Spleen (tissue), 11 donors: ENCODE data around the gene STK33. TPM values are rescaled to one million over a fixed set of nuclear protein-coding genes. Genes with fewer than 3 reads are reported as not detected.
A peak's percentile ranks its signal among the peaks of the same experiment; 100 is the strongest.

ENCODE experiments used
- DNase-seq: peaks from one replicate; pipeline ENCODE4 v3.0.0-alpha.2; 2020
- H3K27ac ChIP-seq, 8 donors: fragments of 200-600 bp; sonication (generic) in 7 of 8; 1 replicate in 4 of 8; 2 replicates in 4 of 8; pipeline versions ENCODE4 v1.5.0 to v1.8.0; 2016 to 2021; ENCODE audit warnings: inconsistent platforms in 4 of 8, mild to moderate bottlenecking in 4 of 8, moderate library complexity in 1 of 8
- H3K27me3 ChIP-seq, 7 donors: fragments of 200-600 bp; sonication (generic) in 6 of 7; replicated peaks in 1 of 7; 1 replicate in 4 of 7; 2 replicates in 3 of 7; pipeline versions ENCODE4 v1.5.0 to v1.8.0; 2016 to 2021; ENCODE audit warnings: inconsistent platforms in 3 of 7, mild to moderate bottlenecking in 1 of 7
- H3K36me3 ChIP-seq, 6 donors: fragments of 200-600 bp; sonication (generic) in 5 of 6; 1 replicate in 4 of 6; 2 replicates in 2 of 6; pipeline versions ENCODE4 v1.5.0 to v1.8.0; 2016 to 2021; ENCODE audit warnings: inconsistent platforms in 2 of 6
- H3K4me1 ChIP-seq, 6 donors: fragments of 200-600 bp; sonication (generic) in 5 of 6; 1 replicate in 3 of 6; 2 replicates in 3 of 6; pipeline versions ENCODE4 v1.5.0 to v1.8.0; 2016 to 2021; ENCODE audit warnings: inconsistent platforms in 3 of 6
- H3K4me3 ChIP-seq, 8 donors: fragments of 200-600 bp; sonication (generic) in 7 of 8; 1 replicate in 4 of 8; 2 replicates in 4 of 8; pipeline versions ENCODE4 v1.5.0 to v1.8.0; 2016 to 2021; ENCODE audit warnings: inconsistent platforms in 4 of 8, mild to moderate bottlenecking in 4 of 8, moderate library complexity in 2 of 8
- H3K9me3 ChIP-seq, 8 donors: fragments of 200-600 bp; sonication (generic) in 7 of 8; 1 replicate in 4 of 8; 2 replicates in 4 of 8; pipeline versions ENCODE4 v1.5.0 to v1.8.0; 2016 to 2021; ENCODE audit warnings: inconsistent platforms in 4 of 8
- POLR2A ChIP-seq, 3 donors: fragments of 450-650 bp; IDR thresholded peaks; one replicate each; pipeline ENCODE4 v1.5.1; 2017; ENCODE audit warnings: antibody characterized with exemption in 3 of 3, mild to moderate bottlenecking in 1 of 3
- POLR2AphosphoS5 ChIP-seq, 3 donors: sonication (generic); formaldehyde crosslinking; IDR thresholded peaks; one replicate each; pipeline ENCODE4 v1.5.1; 2017; ENCODE audit warnings: antibody characterized with exemption in 3 of 3
- WGBS, 5 donors: extraction: QIAGEN DNeasy Blood & Tissue Kit in 3 of 5; methylation state at CpG; one replicate each; pipeline versions ENCODE4 v1.1.5 to v1.1.7; 2013 to 2018; 5-methylcytosine and 5-hydroxymethylcytosine counted together
- intact Hi-C: fragments of 100-400 bp; cut with DNase I; formaldehyde crosslinking; loops from one replicate; pipeline ENCODE4 v1.15.0; 2023; ENCODE audit warnings: low total_unique reads
- polyA plus RNA-seq, 3 donors: library from polyadenylated mRNA; stranded (reverse); fragments of 200-250 nt; gene quantifications; one replicate each; pipeline ENCODE4 v1.2.1, GENCODE V29; 2013
- total RNA-seq, 7 donors: library from RNA; depleted of rRNA in 3 of 7; stranded (reverse); fragments of >200 nt in 3 of 7; fragmentation: NEBNext Ultra II Directional in 4 of 7; extraction: Animal tissue kit (Norgen Biotek cat#: 25700) in 4 of 7; gene quantifications; one replicate each; pipeline versions ENCODE4 v1.1.0 to v1.2.1, GENCODE V29; 2016 to 2021
- TF ChIP-seq, protein P1 (sequence below), 11 experiments: fragments of 200-600 bp in 7 of 11; fragments of 450-650 bp in 4 of 11; sonication (generic) in 4 of 11; IDR thresholded peaks in 8 of 11; conservative IDR thresholded peaks in 3 of 11; 1 replicate in 7 of 11; 2 replicates in 4 of 11; pipeline versions ENCODE4 v1.4.0 to v1.8.0; 2016 to 2021; ENCODE audit warnings: antibody characterized with exemption in 11 of 11, inconsistent platforms in 4 of 11, mild to moderate bottlenecking in 1 of 11
- donor health status: healthy with polysubstance abuse.
- donor health status: DM: no; HTN: no; CAD: no; lungs with moderate emphysema.
- donor health status: DM: no; HTN: no; CAD: no.
- donor health status: Bipolar disorder and iron deficiency.
- donor health status: healthy.
- donor health status: DM: no; HTN: no; CAD: no.
- donor health status: DM: yes; HTN: yes; CAD: no.

The STK33 gene
- total and polyA plus RNA-seq, 10 donors = 1.6 to 8.1 (median 3.8) TPM

GRCh38 chr11:8541448-8541847 lies 52.6 kb downstream of the STK33 start:
- WGBS, 5 donors = 53 to 59% (median 56%) methylated on average over 1 of the region's 1 CpG
- H3K27ac ChIP-seq = no peak overlapping the region
- no peaks in the 10 kb centered on the region for H3K9me3 ChIP-seq
- no peak for DNase-seq
- no peaks in the 10 kb centered on the region for H3K4me1 ChIP-seq
- intact Hi-C loops = no loop called here
- no peaks in the 10 kb centered on the region for H3K27me3 ChIP-seq
- TF ChIP-seq POLR2A (IDR thresholded peaks at IDR 0.05) (no peak), POLR2AphosphoS5 (IDR thresholded peaks at IDR 0.05) (no peak)
- TF ChIP-seq, protein P1, sequence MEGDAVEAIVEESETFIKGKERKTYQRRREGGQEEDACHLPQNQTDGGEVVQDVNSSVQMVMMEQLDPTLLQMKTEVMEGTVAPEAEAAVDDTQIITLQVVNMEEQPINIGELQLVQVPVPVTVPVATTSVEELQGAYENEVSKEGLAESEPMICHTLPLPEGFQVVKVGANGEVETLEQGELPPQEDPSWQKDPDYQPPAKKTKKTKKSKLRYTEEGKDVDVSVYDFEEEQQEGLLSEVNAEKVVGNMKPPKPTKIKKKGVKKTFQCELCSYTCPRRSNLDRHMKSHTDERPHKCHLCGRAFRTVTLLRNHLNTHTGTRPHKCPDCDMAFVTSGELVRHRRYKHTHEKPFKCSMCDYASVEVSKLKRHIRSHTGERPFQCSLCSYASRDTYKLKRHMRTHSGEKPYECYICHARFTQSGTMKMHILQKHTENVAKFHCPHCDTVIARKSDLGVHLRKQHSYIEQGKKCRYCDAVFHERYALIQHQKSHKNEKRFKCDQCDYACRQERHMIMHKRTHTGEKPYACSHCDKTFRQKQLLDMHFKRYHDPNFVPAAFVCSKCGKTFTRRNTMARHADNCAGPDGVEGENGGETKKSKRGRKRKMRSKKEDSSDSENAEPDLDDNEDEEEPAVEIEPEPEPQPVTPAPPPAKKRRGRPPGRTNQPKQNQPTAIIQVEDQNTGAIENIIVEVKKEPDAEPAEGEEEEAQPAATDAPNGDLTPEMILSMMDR (IDR thresholded peaks at IDR 0.05 in 8 of 11, conservative IDR thresholded peaks at IDR 0.05 in 3 of 11) = no peak
- no peaks in the 10 kb centered on the region for H3K36me3 ChIP-seq
- H3K4me3 ChIP-seq = no peak overlapping the region

- no peak for TF ChIP-seq POLR2A (IDR thresholded peaks at IDR 0.05)
- TF ChIP-seq, protein P1 (IDR thresholded peaks at IDR 0.05 in 8 of 11, conservative IDR thresholded peaks at IDR 0.05 in 3 of 11) = peak in 1 of 11 experiments; percentile 21
- no peaks in the 10 kb centered on the region for H3K9me3 ChIP-seq
- intact Hi-C loops = no loop called here
- no peak overlapping the region for H3K4me3 ChIP-seq
- no peaks in the 10 kb centered on the region for H3K27me3 ChIP-seq
- H3K27ac ChIP-seq = peak overlapping the region in 4 of 8 donors; percentile 15 to 40 (median 38)
- WGBS, 5 donors = 76 to 88% (median 80%) methylated on average over 4 of the region's 4 CpGs
- no peak for DNase-seq
- peaks cover 0 to 46% (median 21%) of the 10 kb centered on the region in 6 donors for H3K4me1 ChIP-seq
- H3K36me3 ChIP-seq = no peaks in the 10 kb centered on the region
Measured at GRCh38 chr11:8533332-8533731, 60.7 kb downstream of the STK33 start.

GRCh38 chr11:8532475-8532874 lies 61.6 kb downstream of the STK33 start:
- Histone ChIP-seq H3K27ac (peak overlapping the region in 6 of 8 donors; percentile 35 to 67 (median 54)), H3K4me3 (no peak overlapping the region), H3K36me3 (no peaks in the 10 kb centered on the region), H3K9me3 (no peaks in the 10 kb centered on the region), H3K27me3 (no peaks in the 10 kb centered on the region), H3K4me1 (peaks cover 0 to 46% (median 21%) of the 10 kb centered on the region in 6 donors)
- 55 to 79% (median 66%) methylated on average over 2 of the region's 2 CpGs for WGBS, 5 donors
- DNase-seq = no peak
- intact Hi-C loops = no loop called here
- TF ChIP-seq, protein P1 (IDR thresholded peaks at IDR 0.05 in 8 of 11, conservative IDR thresholded peaks at IDR 0.05 in 3 of 11) = no peak
- no peak for TF ChIP-seq POLR2AphosphoS5 (IDR thresholded peaks at IDR 0.05)
- no peak for TF ChIP-seq POLR2A (IDR thresholded peaks at IDR 0.05)

- Histone ChIP-seq H3K4me3 (no peak overlapping the region), H3K36me3 (no peaks in the 10 kb centered on the region), H3K27ac (peak overlapping the region in 6 of 8 donors; percentile 35 to 67 (median 54)), H3K9me3 (no peaks in the 10 kb centered on the region), H3K4me1 (peaks cover 0 to 46% (median 21%) of the 10 kb centered on the region in 6 donors), H3K27me3 (no peaks in the 10 kb centered on the region)
- intact Hi-C loops = no loop called here
- TF ChIP-seq, protein P1 (IDR thresholded peaks at IDR 0.05 in 8 of 11, conservative IDR thresholded peaks at IDR 0.05 in 3 of 11) = no peak
- TF ChIP-seq POLR2AphosphoS5 (IDR thresholded peaks at IDR 0.05) = no peak
- TF ChIP-seq POLR2A (IDR thresholded peaks at IDR 0.05) = no peak
- WGBS, 5 donors = 82 to 87% (median 85%) methylated on average over 2 of the region's 2 CpGs
- no peak for DNase-seq
Measured at GRCh38 chr11:8531982-8532381, 62.0 kb downstream of the STK33 start.
